ENCODE results near the gene MYRF. TPM values are rescaled to one million over a fixed set of nuclear protein-coding genes. Genes with fewer than 3 reads are reported as not detected.

Gene MYRF
- total and polyA plus RNA-seq, 2 of the 13 experiments (the other 11 are each of a cell fraction or from before 2014, with no cell fraction given) = 10.2 to 25.9 TPM

DNA sequence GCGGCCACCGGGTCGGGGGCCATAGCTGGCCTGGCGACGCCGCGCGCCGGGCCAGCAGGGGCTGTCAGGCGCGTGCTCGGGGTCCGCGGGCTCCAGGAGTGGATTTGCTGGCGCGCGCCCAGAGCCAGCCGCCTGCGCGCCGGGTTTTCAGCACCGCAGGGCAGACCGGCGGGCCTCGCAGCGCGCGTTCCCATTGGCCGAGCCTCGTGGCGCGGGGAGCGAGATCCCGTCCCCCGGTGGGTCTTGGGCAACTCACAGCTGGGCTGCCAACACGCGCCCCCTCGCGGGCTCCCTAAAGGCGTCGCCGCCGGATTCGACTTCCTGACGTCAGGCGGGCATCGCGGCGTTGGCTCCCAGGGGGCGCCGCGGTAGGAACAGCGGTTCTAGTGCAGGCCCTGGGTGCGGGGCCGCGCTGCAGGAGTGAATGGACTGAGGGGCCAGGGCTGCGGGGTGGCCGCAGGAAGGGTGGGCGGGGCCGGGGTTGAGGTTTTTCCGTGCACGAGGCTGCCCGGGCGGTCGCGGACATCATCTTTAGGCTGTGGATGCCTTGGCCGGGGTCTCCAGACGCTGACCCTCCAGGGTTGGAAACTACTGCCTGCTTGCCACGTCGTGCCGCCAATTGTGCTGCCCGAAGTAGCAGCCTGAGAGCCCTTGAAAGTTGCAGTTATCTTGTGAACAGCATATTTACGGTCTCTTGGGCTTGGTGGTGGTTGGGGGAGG lies 64.5 kb downstream of the MYRF start, which contains the start of gene FADS1 (continued):
- TF ChIP-seq PAWR (CRISPR knock-in tag; IDR thresholded peaks at IDR 0.05; ENCODE audit: borderline replicate concordance) (peak; percentile 93; the same call in 1 of the 2 replicates), RAD21 (CRISPR knock-in tag; IDR thresholded peaks at IDR 0.05) (peak; percentile 74; the same call in 1 of the 2 replicates), ZNF570 (CRISPR knock-in tag; IDR thresholded peaks at IDR 0.05; ENCODE audit: borderline replicate concordance) (peak; percentile 84; the same call in 1 of the 2 replicates), ARNTL (CRISPR knock-in tag; IDR thresholded peaks at IDR 0.05) (peak; percentile 77; the same call in 1 of the 2 replicates), ATM (IDR thresholded peaks at IDR 0.05; ENCODE audit: borderline replicate concordance) (no peak), ZNF678 (CRISPR knock-in tag; IDR thresholded peaks at IDR 0.05) (peak; percentile 72; the same call in 1 of the 2 replicates), ZNF329 (CRISPR knock-in tag; IDR thresholded peaks at IDR 0.05; ENCODE audit: low read depth) (peak; percentile 79; the same call in 1 of the 2 replicates), ZFP1 (CRISPR knock-in tag; IDR thresholded peaks at IDR 0.05) (no peak), SP140L (CRISPR knock-in tag; IDR thresholded peaks at IDR 0.05; ENCODE audit: borderline replicate concordance) (no peak), ZNF468 (CRISPR knock-in tag; IDR thresholded peaks at IDR 0.05) (no peak), HDAC1 (CRISPR knock-in tag; IDR thresholded peaks at IDR 0.05) (peak; percentile 95), TMF1 (CRISPR knock-in tag; IDR thresholded peaks at IDR 0.05; ENCODE audit: low read depth) (no peak), ZNF589 (CRISPR knock-in tag; conservative IDR thresholded peaks at IDR 0.05) (peak; percentile 82)
- TF ChIP-seq, protein P1, sequence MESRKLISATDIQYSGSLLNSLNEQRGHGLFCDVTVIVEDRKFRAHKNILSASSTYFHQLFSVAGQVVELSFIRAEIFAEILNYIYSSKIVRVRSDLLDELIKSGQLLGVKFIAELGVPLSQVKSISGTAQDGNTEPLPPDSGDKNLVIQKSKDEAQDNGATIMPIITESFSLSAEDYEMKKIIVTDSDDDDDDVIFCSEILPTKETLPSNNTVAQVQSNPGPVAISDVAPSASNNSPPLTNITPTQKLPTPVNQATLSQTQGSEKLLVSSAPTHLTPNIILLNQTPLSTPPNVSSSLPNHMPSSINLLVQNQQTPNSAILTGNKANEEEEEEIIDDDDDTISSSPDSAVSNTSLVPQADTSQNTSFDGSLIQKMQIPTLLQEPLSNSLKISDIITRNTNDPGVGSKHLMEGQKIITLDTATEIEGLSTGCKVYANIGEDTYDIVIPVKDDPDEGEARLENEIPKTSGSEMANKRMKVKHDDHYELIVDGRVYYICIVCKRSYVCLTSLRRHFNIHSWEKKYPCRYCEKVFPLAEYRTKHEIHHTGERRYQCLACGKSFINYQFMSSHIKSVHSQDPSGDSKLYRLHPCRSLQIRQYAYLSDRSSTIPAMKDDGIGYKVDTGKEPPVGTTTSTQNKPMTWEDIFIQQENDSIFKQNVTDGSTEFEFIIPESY (CRISPR knock-in tag; IDR thresholded peaks at IDR 0.05) = peak; percentile 51; the same call in 1 of the 2 replicates
- TF ChIP-seq, protein P2, sequence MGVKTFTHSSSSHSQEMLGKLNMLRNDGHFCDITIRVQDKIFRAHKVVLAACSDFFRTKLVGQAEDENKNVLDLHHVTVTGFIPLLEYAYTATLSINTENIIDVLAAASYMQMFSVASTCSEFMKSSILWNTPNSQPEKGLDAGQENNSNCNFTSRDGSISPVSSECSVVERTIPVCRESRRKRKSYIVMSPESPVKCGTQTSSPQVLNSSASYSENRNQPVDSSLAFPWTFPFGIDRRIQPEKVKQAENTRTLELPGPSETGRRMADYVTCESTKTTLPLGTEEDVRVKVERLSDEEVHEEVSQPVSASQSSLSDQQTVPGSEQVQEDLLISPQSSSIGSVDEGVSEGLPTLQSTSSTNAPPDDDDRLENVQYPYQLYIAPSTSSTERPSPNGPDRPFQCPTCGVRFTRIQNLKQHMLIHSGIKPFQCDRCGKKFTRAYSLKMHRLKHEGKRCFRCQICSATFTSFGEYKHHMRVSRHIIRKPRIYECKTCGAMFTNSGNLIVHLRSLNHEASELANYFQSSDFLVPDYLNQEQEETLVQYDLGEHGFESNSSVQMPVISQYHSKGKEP (CRISPR knock-in tag; IDR thresholded peaks at IDR 0.05) = 0 out of 2 replicates have a peak, but pooled peaks have one; percentile 26
- TF ChIP-seq, protein P3, sequence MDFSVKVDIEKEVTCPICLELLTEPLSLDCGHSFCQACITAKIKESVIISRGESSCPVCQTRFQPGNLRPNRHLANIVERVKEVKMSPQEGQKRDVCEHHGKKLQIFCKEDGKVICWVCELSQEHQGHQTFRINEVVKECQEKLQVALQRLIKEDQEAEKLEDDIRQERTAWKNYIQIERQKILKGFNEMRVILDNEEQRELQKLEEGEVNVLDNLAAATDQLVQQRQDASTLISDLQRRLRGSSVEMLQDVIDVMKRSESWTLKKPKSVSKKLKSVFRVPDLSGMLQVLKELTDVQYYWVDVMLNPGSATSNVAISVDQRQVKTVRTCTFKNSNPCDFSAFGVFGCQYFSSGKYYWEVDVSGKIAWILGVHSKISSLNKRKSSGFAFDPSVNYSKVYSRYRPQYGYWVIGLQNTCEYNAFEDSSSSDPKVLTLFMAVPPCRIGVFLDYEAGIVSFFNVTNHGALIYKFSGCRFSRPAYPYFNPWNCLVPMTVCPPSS (IDR thresholded peaks at IDR 0.05) = no peak
- TF ChIP-seq, protein P4, sequence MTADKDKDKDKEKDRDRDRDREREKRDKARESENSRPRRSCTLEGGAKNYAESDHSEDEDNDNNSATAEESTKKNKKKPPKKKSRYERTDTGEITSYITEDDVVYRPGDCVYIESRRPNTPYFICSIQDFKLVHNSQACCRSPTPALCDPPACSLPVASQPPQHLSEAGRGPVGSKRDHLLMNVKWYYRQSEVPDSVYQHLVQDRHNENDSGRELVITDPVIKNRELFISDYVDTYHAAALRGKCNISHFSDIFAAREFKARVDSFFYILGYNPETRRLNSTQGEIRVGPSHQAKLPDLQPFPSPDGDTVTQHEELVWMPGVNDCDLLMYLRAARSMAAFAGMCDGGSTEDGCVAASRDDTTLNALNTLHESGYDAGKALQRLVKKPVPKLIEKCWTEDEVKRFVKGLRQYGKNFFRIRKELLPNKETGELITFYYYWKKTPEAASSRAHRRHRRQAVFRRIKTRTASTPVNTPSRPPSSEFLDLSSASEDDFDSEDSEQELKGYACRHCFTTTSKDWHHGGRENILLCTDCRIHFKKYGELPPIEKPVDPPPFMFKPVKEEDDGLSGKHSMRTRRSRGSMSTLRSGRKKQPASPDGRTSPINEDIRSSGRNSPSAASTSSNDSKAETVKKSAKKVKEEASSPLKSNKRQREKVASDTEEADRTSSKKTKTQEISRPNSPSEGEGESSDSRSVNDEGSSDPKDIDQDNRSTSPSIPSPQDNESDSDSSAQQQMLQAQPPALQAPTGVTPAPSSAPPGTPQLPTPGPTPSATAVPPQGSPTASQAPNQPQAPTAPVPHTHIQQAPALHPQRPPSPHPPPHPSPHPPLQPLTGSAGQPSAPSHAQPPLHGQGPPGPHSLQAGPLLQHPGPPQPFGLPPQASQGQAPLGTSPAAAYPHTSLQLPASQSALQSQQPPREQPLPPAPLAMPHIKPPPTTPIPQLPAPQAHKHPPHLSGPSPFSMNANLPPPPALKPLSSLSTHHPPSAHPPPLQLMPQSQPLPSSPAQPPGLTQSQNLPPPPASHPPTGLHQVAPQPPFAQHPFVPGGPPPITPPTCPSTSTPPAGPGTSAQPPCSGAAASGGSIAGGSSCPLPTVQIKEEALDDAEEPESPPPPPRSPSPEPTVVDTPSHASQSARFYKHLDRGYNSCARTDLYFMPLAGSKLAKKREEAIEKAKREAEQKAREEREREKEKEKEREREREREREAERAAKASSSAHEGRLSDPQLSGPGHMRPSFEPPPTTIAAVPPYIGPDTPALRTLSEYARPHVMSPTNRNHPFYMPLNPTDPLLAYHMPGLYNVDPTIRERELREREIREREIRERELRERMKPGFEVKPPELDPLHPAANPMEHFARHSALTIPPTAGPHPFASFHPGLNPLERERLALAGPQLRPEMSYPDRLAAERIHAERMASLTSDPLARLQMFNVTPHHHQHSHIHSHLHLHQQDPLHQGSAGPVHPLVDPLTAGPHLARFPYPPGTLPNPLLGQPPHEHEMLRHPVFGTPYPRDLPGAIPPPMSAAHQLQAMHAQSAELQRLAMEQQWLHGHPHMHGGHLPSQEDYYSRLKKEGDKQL (CRISPR knock-in tag; IDR thresholded peaks at IDR 0.05; ENCODE audit: low read depth) = no peak
- TF ChIP-seq, protein P5, sequence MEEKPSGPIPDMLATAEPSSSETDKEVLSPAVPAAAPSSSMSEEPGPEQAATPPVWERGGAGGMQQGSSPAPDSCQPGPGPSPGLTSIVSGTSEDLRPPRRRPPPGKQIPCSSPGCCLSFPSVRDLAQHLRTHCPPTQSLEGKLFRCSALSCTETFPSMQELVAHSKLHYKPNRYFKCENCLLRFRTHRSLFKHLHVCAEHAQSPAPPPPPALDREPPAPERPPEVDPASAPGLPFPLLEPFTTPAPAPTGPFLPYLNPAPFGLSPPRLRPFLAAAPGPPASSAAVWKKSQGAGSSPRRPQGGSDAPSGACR (CRISPR knock-in tag; IDR thresholded peaks at IDR 0.05) = peak; percentile 69; the same call in 1 of the 2 replicates

Measured in HepG2 (cell line).